Suppressor macrophage (primary cell): ENCODE measurements around the gene MYCBPAP.

Experiments
- DNase-seq, 4 experiments: peaks; one replicate each; pipeline ENCODE4 v3.0.0-alpha.2; 2020 to 2022

The MYCBPAP gene

GRCh38 chr17:50519141-50519834, 11.0 kb downstream of the MYCBPAP start:
- DNase-seq, result peak in 1 of 4 experiments; percentile 0

GRCh38 chr17:50520483-50520882, 12.2 kb downstream of the MYCBPAP start:
- no peak for DNase-seq

- no peak for DNase-seq
Measured at GRCh38 chr17:50521514-50521913, 13.3 kb downstream of the MYCBPAP start.

GRCh38 chr17:50522766-50523165, 14.5 kb downstream of the MYCBPAP start:
- no peak for DNase-seq

GRCh38 chr17:50523208-50523607, 15.0 kb downstream of the MYCBPAP start:
- no peak for DNase-seq

GRCh38 chr17:50524838-50525237, 16.6 kb downstream of the MYCBPAP start:
- DNase-seq, result no peak

- peak in 2 of 4 experiments; percentile 37 to 44 for DNase-seq
Measured at GRCh38 chr17:50527155-50527762, 19.0 kb downstream of the MYCBPAP start.

GRCh38 chr17:50527949-50528474, 19.8 kb downstream of the MYCBPAP start:
- no peak for DNase-seq

- no peak for DNase-seq
Measured at GRCh38 chr17:50529849-50530248, 21.6 kb downstream of the MYCBPAP start.

- DNase-seq, result no peak
Measured at GRCh38 chr17:50531428-50532025, 23.3 kb downstream of the MYCBPAP start.

GRCh38 chr17:50532452-50533024, 24.3 kb downstream of the MYCBPAP start, which contains the start of gene EPN3:
Gene EPN3, plus strand, starts transcription at chr17:50532735. Its CDS starts 3,822 bp downstream, at chr17:50536557.
- DNase-seq, result no peak

GRCh38 chr17:50533185-50533584, 24.9 kb downstream of the MYCBPAP start:
- no peak for DNase-seq

- DNase-seq, result peak in 1 of 4 experiments; percentile 18
Measured at GRCh38 chr17:50533720-50534148, 25.5 kb downstream of the MYCBPAP start.

GRCh38 chr17:50534222-50534978, 26.2 kb downstream of the MYCBPAP start:
- peak in 1 of 4 experiments; percentile 46 for DNase-seq

GRCh38 chr17:50534979-50535326, 26.7 kb downstream of the MYCBPAP start:
- DNase-seq, result peak in 1 of 4 experiments; percentile 28

GRCh38 chr17:50535407-50535806, 27.2 kb downstream of the MYCBPAP start:
- DNase-seq, result no peak

GRCh38 chr17:50536683-50537646, 28.7 kb downstream of the MYCBPAP start:
- no peak for DNase-seq

GRCh38 chr17:50537721-50538548, 29.7 kb downstream of the MYCBPAP start:
- DNase-seq, result no peak

GRCh38 chr17:50538549-50539410, 30.5 kb downstream of the MYCBPAP start:
- no peak for DNase-seq
